Activated CD4-positive, alpha-beta T cell treated with anti-CD3 and anti-CD28 coated beads, Interleukin-2, amount 10 ng/mL, durations not matched to agents 24 days and 14 days (primary cell): Measurements from ENCODE around the gene LRGUK. TPM values are rescaled to one million over a fixed set of nuclear protein-coding genes. Genes with fewer than 3 reads are reported as not detected.
"Not testable (repeated sequence)": the region's sequence is repeated elsewhere in the genome, so short reads cannot be mapped to it uniquely, and the experiment has no call there.

Experiments used
- DNase-seq: peaks from one replicate; pipeline ENCODE4 v3.0.0; 2022
- H3K27ac Mint-ChIP-seq: one replicate; pipeline ENCODE4 v1.8.0; 2022; ENCODE audit warnings: mild to moderate bottlenecking, mixed read lengths
- H3K27me3 Mint-ChIP-seq: one replicate; pipeline ENCODE4 v1.8.0; 2022; ENCODE audit warnings: mixed read lengths
- H3K36me3 Mint-ChIP-seq: one replicate; pipeline ENCODE4 v1.8.0; 2022; ENCODE audit warnings: low read depth, mild to moderate bottlenecking, mixed read lengths
- H3K4me1 Mint-ChIP-seq: one replicate; pipeline ENCODE4 v1.8.0; 2021; ENCODE audit warnings: mixed read lengths
- H3K4me3 Mint-ChIP-seq: one replicate; pipeline ENCODE4 v1.8.0; 2022; ENCODE audit warnings: mild to moderate bottlenecking, moderate library complexity, mixed read lengths
- H3K9me3 Mint-ChIP-seq: one replicate; pipeline ENCODE4 v1.8.0; 2021; ENCODE audit warnings: mixed read lengths
- intact Hi-C: fragments of 100-400 bp; cut with micrococcal nuclease; formaldehyde crosslinking; loops from one replicate; pipeline ENCODE4 v1.15.1; 2023
- total RNA-seq: library from RNA; stranded (reverse); gene quantifications from 2 replicates; pipeline ENCODE4 v1.2.3, GENCODE V29; 2022

The LRGUK gene
- total RNA-seq, result 0.12 and 0.16 TPM in 2 replicates

- Mint-ChIP-seq H3K27me3 (peaks cover 34% of the 10 kb centered on the region), H3K36me3 (no peaks in the 10 kb centered on the region), H3K4me1 (peaks cover 9% of the 10 kb centered on the region), H3K27ac (peak within 1 kb of the TSS; percentile 51), H3K9me3 (no peaks in the 10 kb centered on the region), H3K4me3 (peak within 1 kb of the TSS; percentile 90)
- peak; percentile 94 for DNase-seq
- intact Hi-C loops, result loop anchor here (1.0 kb wide), 3 partner anchors 190 to 1045 kb away; partner anchors contain the start of genes CHCHD3 and EXOC4
Observed at GRCh38 chr7:134126966-134127848, at the start of gene LRGUK. Gene LRGUK, plus strand, starts transcription at chr7:134127340. Its CDS starts 28 bp downstream, at chr7:134127368.

- intact Hi-C loops, H3K36me3 Mint-ChIP-seq, H3K27me3 Mint-ChIP-seq, H3K27ac Mint-ChIP-seq, H3K4me1 Mint-ChIP-seq, DNase-seq, H3K4me3 Mint-ChIP-seq, H3K9me3 Mint-ChIP-seq: not testable (repeated sequence)
Observed at GRCh38 chr7:134077560-134077959, 49.6 kb upstream of the LRGUK start.

GRCh38 chr7:134078991-134079390, 48.1 kb upstream of the LRGUK start:
- H3K9me3 Mint-ChIP-seq, result peaks cover 8% of the 10 kb centered on the region
- no peak for DNase-seq
- H3K27ac Mint-ChIP-seq, result no peak overlapping the region
- peaks cover 3% of the 10 kb centered on the region for H3K36me3 Mint-ChIP-seq
- no peak overlapping the region for H3K4me3 Mint-ChIP-seq
- intact Hi-C loops, result no loop called here
- no peaks in the 10 kb centered on the region for H3K4me1 Mint-ChIP-seq
- no peaks in the 10 kb centered on the region for H3K27me3 Mint-ChIP-seq

GRCh38 chr7:134081695-134082094, 45.4 kb upstream of the LRGUK start:
- Mint-ChIP-seq H3K27ac (no peak overlapping the region), H3K36me3 (no peaks in the 10 kb centered on the region), H3K9me3 (no peaks in the 10 kb centered on the region), H3K4me3 (no peak overlapping the region), H3K4me1 (no peaks in the 10 kb centered on the region), H3K27me3 (no peaks in the 10 kb centered on the region)
- DNase-seq, result no peak
- intact Hi-C loops, result no loop called here

GRCh38 chr7:134083766-134084487, 43.2 kb upstream of the LRGUK start:
- no peak for DNase-seq
- intact Hi-C loops, result no loop called here
- Mint-ChIP-seq H3K27ac (no peak overlapping the region), H3K4me1 (no peaks in the 10 kb centered on the region), H3K36me3 (no peaks in the 10 kb centered on the region), H3K9me3 (peaks cover 5% of the 10 kb centered on the region), H3K4me3 (no peak overlapping the region), H3K27me3 (no peaks in the 10 kb centered on the region)

- Mint-ChIP-seq H3K27me3 (no peaks in the 10 kb centered on the region), H3K36me3 (no peaks in the 10 kb centered on the region), H3K4me1 (no peaks in the 10 kb centered on the region), H3K27ac (no peak overlapping the region), H3K4me3 (no peak overlapping the region), H3K9me3 (peaks cover 9% of the 10 kb centered on the region)
- DNase-seq, result no peak
- intact Hi-C loops, result no loop called here
Observed at GRCh38 chr7:134084488-134085144, 42.5 kb upstream of the LRGUK start.

GRCh38 chr7:134085311-134085710, 41.8 kb upstream of the LRGUK start:
- peaks cover 15% of the 10 kb centered on the region for H3K9me3 Mint-ChIP-seq
- intact Hi-C loops, result no loop called here
- no peaks in the 10 kb centered on the region for H3K36me3 Mint-ChIP-seq
- no peak overlapping the region for H3K4me3 Mint-ChIP-seq
- DNase-seq, result no peak
- H3K27me3 Mint-ChIP-seq, result no peaks in the 10 kb centered on the region
- H3K27ac Mint-ChIP-seq, result no peak overlapping the region
- H3K4me1 Mint-ChIP-seq, result no peaks in the 10 kb centered on the region

- no peak overlapping the region for H3K27ac Mint-ChIP-seq
- H3K27me3 Mint-ChIP-seq, result no peaks in the 10 kb centered on the region
- no peak for DNase-seq
- H3K36me3 Mint-ChIP-seq, result no peaks in the 10 kb centered on the region
- no peak overlapping the region for H3K4me3 Mint-ChIP-seq
- intact Hi-C loops, result no loop called here
- no peaks in the 10 kb centered on the region for H3K4me1 Mint-ChIP-seq
- H3K9me3 Mint-ChIP-seq, result peaks cover 21% of the 10 kb centered on the region
Observed at GRCh38 chr7:134086998-134087735, 40.0 kb upstream of the LRGUK start.

GRCh38 chr7:134088199-134088598, 38.9 kb upstream of the LRGUK start:
- intact Hi-C loops, result no loop called here
- no peak overlapping the region for H3K27ac Mint-ChIP-seq
- no peaks in the 10 kb centered on the region for H3K36me3 Mint-ChIP-seq
- DNase-seq, result no peak
- no peaks in the 10 kb centered on the region for H3K4me1 Mint-ChIP-seq
- H3K9me3 Mint-ChIP-seq, result peaks cover 24% of the 10 kb centered on the region
- no peak overlapping the region for H3K4me3 Mint-ChIP-seq
- no peaks in the 10 kb centered on the region for H3K27me3 Mint-ChIP-seq

GRCh38 chr7:134089446-134089845, 37.7 kb upstream of the LRGUK start:
- intact Hi-C loops, result no loop called here
- H3K9me3 Mint-ChIP-seq, result peaks cover 31% of the 10 kb centered on the region
- no peaks in the 10 kb centered on the region for H3K36me3 Mint-ChIP-seq
- no peak overlapping the region for H3K4me3 Mint-ChIP-seq
- no peaks in the 10 kb centered on the region for H3K4me1 Mint-ChIP-seq
- no peak for DNase-seq
- no peak overlapping the region for H3K27ac Mint-ChIP-seq
- no peaks in the 10 kb centered on the region for H3K27me3 Mint-ChIP-seq

- DNase-seq, result no peak
- intact Hi-C loops, result no loop called here
Observed at GRCh38 chr7:134098072-134098471, 29.1 kb upstream of the LRGUK start.

GRCh38 chr7:134101716-134102115, 25.4 kb upstream of the LRGUK start:
- intact Hi-C loops, result no loop called here
- H3K4me1 Mint-ChIP-seq, result no peaks in the 10 kb centered on the region
- H3K27me3 Mint-ChIP-seq, result no peaks in the 10 kb centered on the region
- H3K27ac Mint-ChIP-seq, result no peak overlapping the region
- no peaks in the 10 kb centered on the region for H3K9me3 Mint-ChIP-seq
- H3K36me3 Mint-ChIP-seq, result no peaks in the 10 kb centered on the region
- H3K4me3 Mint-ChIP-seq, result no peak overlapping the region
- DNase-seq, result peak; percentile 57

More at GRCh38 chr7:134098072-134098471, 29.1 kb upstream of the LRGUK start:
- no peaks in the 10 kb centered on the region for H3K36me3 Mint-ChIP-seq
- H3K4me3 Mint-ChIP-seq, result no peak overlapping the region
- peaks cover 25% of the 10 kb centered on the region for H3K9me3 Mint-ChIP-seq
- no peaks in the 10 kb centered on the region for H3K4me1 Mint-ChIP-seq
- no peaks in the 10 kb centered on the region for H3K27me3 Mint-ChIP-seq
- no peak overlapping the region for H3K27ac Mint-ChIP-seq

- Mint-ChIP-seq H3K9me3 (no peaks in the 10 kb centered on the region), H3K27me3 (no peaks in the 10 kb centered on the region), H3K27ac (no peak overlapping the region), H3K36me3 (no peaks in the 10 kb centered on the region), H3K4me1 (no peaks in the 10 kb centered on the region), H3K4me3 (no peak overlapping the region)
- DNase-seq, result peak; percentile 56
- intact Hi-C loops, result no loop called here
Observed at GRCh38 chr7:134104166-134104565, 23.0 kb upstream of the LRGUK start.
